ENCODE results near the gene EVC.
"Not testable (repeated sequence)": the region's sequence is repeated elsewhere in the genome, so short reads cannot be mapped to it uniquely, and the experiment has no call there.

The EVC gene

GRCh38 chr4:5721923-5722322 is 10.9 kb downstream of the EVC start:
- Histone ChIP-seq H2BK120ac (ENCODE audit: low read depth, low read length) (no peak overlapping the region), H2BK15ac (ENCODE audit: low read length) (no peak overlapping the region), H3K36me3 (replicated peaks in 1 of 2; ENCODE audit: control insufficient read depth in 2 of 2, insufficient read depth in 2 of 2, low read length in 2 of 2) (peaks cover 3 to 15% of the 10 kb centered on the region in 2 donors), H3K27ac (replicated peaks; ENCODE audit: low read length) (no peak overlapping the region), H4K91ac (ENCODE audit: low read depth, low read length, poor library complexity) (no peak overlapping the region), H2AFZ (ENCODE audit: low read length) (no peak overlapping the region), H3K4me2 (ENCODE audit: insufficient read depth, low read length, poor library complexity, severe bottlenecking) (no peak overlapping the region), H3K4me1 (ENCODE audit: control insufficient read depth in 2 of 2, insufficient read depth in 1 of 2, low read depth in 1 of 2, low read length in 2 of 2) (peaks cover 0 to 2% of the 10 kb centered on the region in 2 donors), H3K9me3 (replicated peaks in 1 of 2; ENCODE audit: control insufficient read depth in 2 of 2, insufficient read depth in 1 of 2, low read depth in 1 of 2, low read length in 2 of 2) (peaks cover 0 to 5% of the 10 kb centered on the region in 2 donors), H2BK5ac (ENCODE audit: low read length) (no peak overlapping the region), H3K4me3 (ENCODE audit: low read length in 2 of 2) (no peak overlapping the region), H3K79me1 (ENCODE audit: low read depth, low read length) (no peaks in the 10 kb centered on the region), H2AK5ac (ENCODE audit: low read depth, low read length) (no peak overlapping the region), H2BK12ac (ENCODE audit: low read length) (no peak overlapping the region), H3K4ac (ENCODE audit: low read length) (no peak overlapping the region), H3K18ac (ENCODE audit: low read length) (no peak overlapping the region), H3K9ac (ENCODE audit: low read depth, low read length, poor library complexity) (no peak overlapping the region), H3K23ac (ENCODE audit: low read depth, low read length, poor library complexity) (no peak overlapping the region), H4K8ac (ENCODE audit: low read depth, low read length) (no peak overlapping the region), H3K14ac (ENCODE audit: low read length) (no peak overlapping the region), H3K27me3 (ENCODE audit: control insufficient read depth in 3 of 3, insufficient read depth in 3 of 3, low read depth in 1 of 3, low read length in 3 of 3) (no peaks in the 10 kb centered on the region)
- DNase-seq (ENCODE audit: low spot score) = no peak
- no CpG with 5 or more reads among the region's 5 CpGs for whole genome bisulfite sequencing, 2 donors (ENCODE audit: extremely low coverage in 2 of 2, insufficient read length in 2 of 2, insufficient replicate concordance in 1 of 2)

GRCh38 chr4:5722328-5722727 is 11.3 kb downstream of the EVC start:
- H3K18ac ChIP-seq (ENCODE audit: low read length) = no peak overlapping the region
- no peak overlapping the region for H3K4me3 ChIP-seq (ENCODE audit: low read length in 2 of 2)
- H2BK5ac ChIP-seq (ENCODE audit: low read length) = no peak overlapping the region
- H3K9me3 ChIP-seq (replicated peaks in 1 of 2; ENCODE audit: control insufficient read depth in 2 of 2, insufficient read depth in 1 of 2, low read depth in 1 of 2, low read length in 2 of 2) = peaks cover 0 to 5% of the 10 kb centered on the region in 2 donors
- no peak overlapping the region for H3K23ac ChIP-seq (ENCODE audit: low read depth, low read length, poor library complexity)
- H2AK5ac ChIP-seq (ENCODE audit: low read depth, low read length) = no peak overlapping the region
- H3K4me1 ChIP-seq (ENCODE audit: control insufficient read depth in 2 of 2, insufficient read depth in 1 of 2, low read depth in 1 of 2, low read length in 2 of 2) = peaks cover 0 to 2% of the 10 kb centered on the region in 2 donors
- no peak overlapping the region for H3K9ac ChIP-seq (ENCODE audit: low read depth, low read length, poor library complexity)
- H2BK15ac ChIP-seq (ENCODE audit: low read length) = no peak overlapping the region
- H3K79me1 ChIP-seq (ENCODE audit: low read depth, low read length) = no peaks in the 10 kb centered on the region
- H3K4ac ChIP-seq (ENCODE audit: low read length) = no peak overlapping the region
- H2AFZ ChIP-seq (ENCODE audit: low read length) = no peak overlapping the region
- H4K8ac ChIP-seq (ENCODE audit: low read depth, low read length) = no peak overlapping the region
- no peak overlapping the region for H4K91ac ChIP-seq (ENCODE audit: low read depth, low read length, poor library complexity)
- H2BK12ac ChIP-seq (ENCODE audit: low read length) = no peak overlapping the region
- no peak for DNase-seq (ENCODE audit: low spot score)
- H3K14ac ChIP-seq (ENCODE audit: low read length) = no peak overlapping the region
- no peaks in the 10 kb centered on the region for H3K27me3 ChIP-seq (ENCODE audit: control insufficient read depth in 3 of 3, insufficient read depth in 3 of 3, low read depth in 1 of 3, low read length in 3 of 3)
- H2BK120ac ChIP-seq (ENCODE audit: low read depth, low read length) = no peak overlapping the region
- WGBS, 2 donors (ENCODE audit: extremely low coverage in 2 of 2, insufficient read length in 2 of 2, insufficient replicate concordance in 1 of 2) = no CpG with 5 or more reads among the region's 4 CpGs
- no peak overlapping the region for H3K27ac ChIP-seq (replicated peaks; ENCODE audit: low read length)
- H3K4me2 ChIP-seq (ENCODE audit: insufficient read depth, low read length, poor library complexity, severe bottlenecking) = no peak overlapping the region
- H3K36me3 ChIP-seq (replicated peaks in 1 of 2; ENCODE audit: control insufficient read depth in 2 of 2, insufficient read depth in 2 of 2, low read length in 2 of 2) = peaks cover 3 to 15% of the 10 kb centered on the region in 2 donors

GRCh38 chr4:5724377-5724776 is 13.4 kb downstream of the EVC start:
- no peak overlapping the region for H2AK5ac ChIP-seq (ENCODE audit: low read depth, low read length)
- H3K27ac ChIP-seq (replicated peaks; ENCODE audit: low read length) = no peak overlapping the region
- H4K8ac ChIP-seq (ENCODE audit: low read depth, low read length) = no peak overlapping the region
- WGBS, 2 donors (ENCODE audit: extremely low coverage in 2 of 2, insufficient read length in 2 of 2, insufficient replicate concordance in 1 of 2) = no CpG with 5 or more reads among the region's 7 CpGs
- H4K91ac ChIP-seq (ENCODE audit: low read depth, low read length, poor library complexity) = no peak overlapping the region
- no peak overlapping the region for H3K4me2 ChIP-seq (ENCODE audit: insufficient read depth, low read length, poor library complexity, severe bottlenecking)
- H2BK120ac ChIP-seq (ENCODE audit: low read depth, low read length) = no peak overlapping the region
- H2BK15ac ChIP-seq (ENCODE audit: low read length) = no peak overlapping the region
- no peaks in the 10 kb centered on the region for H3K79me1 ChIP-seq (ENCODE audit: low read depth, low read length)
- H2BK12ac ChIP-seq (ENCODE audit: low read length) = no peak overlapping the region
- no peak overlapping the region for H3K4me3 ChIP-seq (ENCODE audit: low read length in 2 of 2)
- H3K23ac ChIP-seq (ENCODE audit: low read depth, low read length, poor library complexity) = no peak overlapping the region
- H3K9ac ChIP-seq (ENCODE audit: low read depth, low read length, poor library complexity) = no peak overlapping the region
- no peak overlapping the region for H3K18ac ChIP-seq (ENCODE audit: low read length)
- no peak overlapping the region for H3K4ac ChIP-seq (ENCODE audit: low read length)
- peaks cover 0 to 5% of the 10 kb centered on the region in 2 donors for H3K9me3 ChIP-seq (replicated peaks in 1 of 2; ENCODE audit: control insufficient read depth in 2 of 2, insufficient read depth in 1 of 2, low read depth in 1 of 2, low read length in 2 of 2)
- H3K14ac ChIP-seq (ENCODE audit: low read length) = no peak overlapping the region
- no peaks in the 10 kb centered on the region for H3K27me3 ChIP-seq (ENCODE audit: control insufficient read depth in 3 of 3, insufficient read depth in 3 of 3, low read depth in 1 of 3, low read length in 3 of 3)
- peaks cover 4 to 17% of the 10 kb centered on the region in 2 donors for H3K36me3 ChIP-seq (replicated peaks in 1 of 2; ENCODE audit: control insufficient read depth in 2 of 2, insufficient read depth in 2 of 2, low read length in 2 of 2)
- no peaks in the 10 kb centered on the region for H3K4me1 ChIP-seq (ENCODE audit: control insufficient read depth in 2 of 2, insufficient read depth in 1 of 2, low read depth in 1 of 2, low read length in 2 of 2)
- no peak overlapping the region for H2BK5ac ChIP-seq (ENCODE audit: low read length)
- DNase-seq (ENCODE audit: low spot score) = no peak
- no peak overlapping the region for H2AFZ ChIP-seq (ENCODE audit: low read length)

GRCh38 chr4:5728412-5728811 is 17.4 kb downstream of the EVC start:
- not testable (repeated sequence) for H3K4me3 ChIP-seq (ENCODE audit: low read length in 2 of 2); H3K23ac ChIP-seq (ENCODE audit: low read depth, low read length, poor library complexity); DNase-seq (ENCODE audit: low spot score); H3K9me3 ChIP-seq (replicated peaks in 1 of 2; ENCODE audit: control insufficient read depth in 2 of 2, insufficient read depth in 1 of 2, low read depth in 1 of 2, low read length in 2 of 2); H3K4me2 ChIP-seq (ENCODE audit: insufficient read depth, low read length, poor library complexity, severe bottlenecking); H3K18ac ChIP-seq (ENCODE audit: low read length); H3K4me1 ChIP-seq (ENCODE audit: control insufficient read depth in 2 of 2, insufficient read depth in 1 of 2, low read depth in 1 of 2, low read length in 2 of 2); H2AFZ ChIP-seq (ENCODE audit: low read length); H2BK5ac ChIP-seq (ENCODE audit: low read length); H2AK5ac ChIP-seq (ENCODE audit: low read depth, low read length); H2BK15ac ChIP-seq (ENCODE audit: low read length); H3K4ac ChIP-seq (ENCODE audit: low read length); H4K8ac ChIP-seq (ENCODE audit: low read depth, low read length); H3K27ac ChIP-seq (replicated peaks; ENCODE audit: low read length); H3K9ac ChIP-seq (ENCODE audit: low read depth, low read length, poor library complexity); H2BK120ac ChIP-seq (ENCODE audit: low read depth, low read length); H3K79me1 ChIP-seq (ENCODE audit: low read depth, low read length); H2BK12ac ChIP-seq (ENCODE audit: low read length); H3K27me3 ChIP-seq (ENCODE audit: control insufficient read depth in 3 of 3, insufficient read depth in 3 of 3, low read depth in 1 of 3, low read length in 3 of 3); H3K14ac ChIP-seq (ENCODE audit: low read length); H4K91ac ChIP-seq (ENCODE audit: low read depth, low read length, poor library complexity)
- H3K36me3 ChIP-seq (replicated peaks in 1 of 2; ENCODE audit: control insufficient read depth in 2 of 2, insufficient read depth in 2 of 2, low read length in 2 of 2) = peaks cover 6 to 42% of the 10 kb centered on the region in 2 donors
- no CpG with 5 or more reads among the region's 2 CpGs for WGBS, 2 donors (ENCODE audit: extremely low coverage in 2 of 2, insufficient read length in 2 of 2, insufficient replicate concordance in 1 of 2)

Measured in neuronal stem cell (in vitro differentiated cells).